ENCODE measurements around the gene TPCN1. TPM values are rescaled to one million over a fixed set of nuclear protein-coding genes. Genes with fewer than 3 reads are reported as not detected.

TPCN1 gene
- total and polyA plus RNA-seq, 2 experiments from 2014 or later = 14.4 to 16.2 TPM

DNA sequence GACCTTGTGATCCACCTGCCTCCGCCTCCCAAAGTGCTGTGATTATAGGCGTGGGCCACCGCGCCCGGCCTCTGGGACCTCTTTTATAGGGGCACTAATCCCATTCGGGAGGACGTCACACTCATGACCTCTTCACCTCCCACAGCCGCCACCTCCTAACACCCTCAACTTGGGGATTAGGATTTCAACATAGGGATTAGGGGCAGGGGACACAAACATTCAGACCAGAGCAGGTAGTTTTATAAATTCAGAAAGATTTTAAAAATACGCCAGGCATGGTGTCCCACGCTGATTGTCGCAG, 49.4 kb downstream of the TPCN1 start:
- H3K36me3 Mint-ChIP-seq (ENCODE audit: low read depth) = peaks cover 14% of the 10 kb centered on the region
- H3K4me3 Mint-ChIP-seq = no peak overlapping the region
- Histone ChIP-seq H3K27ac (ENCODE audit: low read depth) (no peak overlapping the region), H3K36me3 (ENCODE audit: insufficient read depth) (no peaks in the 10 kb centered on the region), H3K4me2 (no peak overlapping the region), H2AFZ (no peak overlapping the region), H3K9me2 (ENCODE audit: insufficient read depth) (no peaks in the 10 kb centered on the region), H3K27me3 (ENCODE audit: insufficient read depth) (no peaks in the 10 kb centered on the region), H3K4me3 (no peak overlapping the region), H4K20me1 (replicated peaks; ENCODE audit: insufficient read depth) (no peaks in the 10 kb centered on the region), H3K4me1 (ENCODE audit: insufficient read depth) (no peaks in the 10 kb centered on the region), H3F3A (replicated peaks; ENCODE audit: low read depth) (no peaks in the 10 kb centered on the region), H3K79me2 (replicated peaks; ENCODE audit: insufficient read depth) (no peaks in the 10 kb centered on the region)
- DNase-seq (ENCODE audit: low spot score) (no peak), ATAC-seq (no peak)
- H3K27ac Mint-ChIP-seq = no peak overlapping the region
- peaks cover 9% of the 10 kb centered on the region for H3K4me1 Mint-ChIP-seq
- TF ChIP-seq JUNB (IDR thresholded peaks at IDR 0.05; ENCODE audit: unreplicated experiment) = no peak
- TF ChIP-seq, protein P1, sequence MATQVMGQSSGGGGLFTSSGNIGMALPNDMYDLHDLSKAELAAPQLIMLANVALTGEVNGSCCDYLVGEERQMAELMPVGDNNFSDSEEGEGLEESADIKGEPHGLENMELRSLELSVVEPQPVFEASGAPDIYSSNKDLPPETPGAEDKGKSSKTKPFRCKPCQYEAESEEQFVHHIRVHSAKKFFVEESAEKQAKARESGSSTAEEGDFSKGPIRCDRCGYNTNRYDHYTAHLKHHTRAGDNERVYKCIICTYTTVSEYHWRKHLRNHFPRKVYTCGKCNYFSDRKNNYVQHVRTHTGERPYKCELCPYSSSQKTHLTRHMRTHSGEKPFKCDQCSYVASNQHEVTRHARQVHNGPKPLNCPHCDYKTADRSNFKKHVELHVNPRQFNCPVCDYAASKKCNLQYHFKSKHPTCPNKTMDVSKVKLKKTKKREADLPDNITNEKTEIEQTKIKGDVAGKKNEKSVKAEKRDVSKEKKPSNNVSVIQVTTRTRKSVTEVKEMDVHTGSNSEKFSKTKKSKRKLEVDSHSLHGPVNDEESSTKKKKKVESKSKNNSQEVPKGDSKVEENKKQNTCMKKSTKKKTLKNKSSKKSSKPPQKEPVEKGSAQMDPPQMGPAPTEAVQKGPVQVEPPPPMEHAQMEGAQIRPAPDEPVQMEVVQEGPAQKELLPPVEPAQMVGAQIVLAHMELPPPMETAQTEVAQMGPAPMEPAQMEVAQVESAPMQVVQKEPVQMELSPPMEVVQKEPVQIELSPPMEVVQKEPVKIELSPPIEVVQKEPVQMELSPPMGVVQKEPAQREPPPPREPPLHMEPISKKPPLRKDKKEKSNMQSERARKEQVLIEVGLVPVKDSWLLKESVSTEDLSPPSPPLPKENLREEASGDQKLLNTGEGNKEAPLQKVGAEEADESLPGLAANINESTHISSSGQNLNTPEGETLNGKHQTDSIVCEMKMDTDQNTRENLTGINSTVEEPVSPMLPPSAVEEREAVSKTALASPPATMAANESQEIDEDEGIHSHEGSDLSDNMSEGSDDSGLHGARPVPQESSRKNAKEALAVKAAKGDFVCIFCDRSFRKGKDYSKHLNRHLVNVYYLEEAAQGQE (IDR thresholded peaks at IDR 0.05; ENCODE audit: unreplicated experiment) = no peak
- no peak for TF ChIP-seq NANOG (IDR thresholded peaks at IDR 0.05; ENCODE audit: borderline replicate concordance)
- peaks cover 10% of the 10 kb centered on the region for H3K27me3 Mint-ChIP-seq (ENCODE audit: insufficient read depth, low read depth, poor library complexity)
- no peaks in the 10 kb centered on the region for H3K9me3 Mint-ChIP-seq

DNA sequence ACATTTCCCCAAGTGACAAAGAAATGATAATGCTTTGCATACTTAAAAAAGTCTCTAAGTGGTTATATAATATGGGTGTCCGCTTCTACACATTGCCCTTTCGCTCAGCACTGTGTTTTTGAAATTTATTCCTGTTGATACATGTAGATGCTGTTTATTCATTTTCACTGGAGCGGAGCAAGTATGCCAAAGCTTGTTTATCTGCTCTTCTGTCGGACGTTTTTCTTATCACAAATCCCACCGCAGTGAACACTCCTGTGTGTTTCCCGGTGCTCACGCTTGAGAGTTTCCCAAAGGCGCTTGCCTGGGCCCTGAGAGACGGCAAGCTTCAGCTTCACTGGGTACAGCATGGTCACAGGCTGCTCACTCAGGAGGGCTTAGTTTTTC, 50.2 kb downstream of the TPCN1 start:
- Histone ChIP-seq H3F3A (replicated peaks; ENCODE audit: low read depth) (no peaks in the 10 kb centered on the region), H3K4me2 (no peak overlapping the region), H3K79me2 (replicated peaks; ENCODE audit: insufficient read depth) (no peaks in the 10 kb centered on the region), H3K4me1 (ENCODE audit: insufficient read depth) (no peaks in the 10 kb centered on the region), H3K9me2 (ENCODE audit: insufficient read depth) (no peaks in the 10 kb centered on the region), H2AFZ (no peak overlapping the region), H3K4me3 (no peak overlapping the region), H3K27ac (ENCODE audit: low read depth) (no peak overlapping the region), H3K36me3 (ENCODE audit: insufficient read depth) (no peaks in the 10 kb centered on the region), H4K20me1 (replicated peaks; ENCODE audit: insufficient read depth) (no peaks in the 10 kb centered on the region), H3K27me3 (ENCODE audit: insufficient read depth) (no peaks in the 10 kb centered on the region)
- Mint-ChIP-seq H3K36me3 (ENCODE audit: low read depth) (peaks cover 14% of the 10 kb centered on the region), H3K4me1 (peaks cover 9% of the 10 kb centered on the region), H3K27me3 (ENCODE audit: insufficient read depth, low read depth, poor library complexity) (peaks cover 10% of the 10 kb centered on the region), H3K27ac (no peak overlapping the region), H3K9me3 (no peaks in the 10 kb centered on the region), H3K4me3 (no peak overlapping the region)
- TF ChIP-seq, protein P2, sequence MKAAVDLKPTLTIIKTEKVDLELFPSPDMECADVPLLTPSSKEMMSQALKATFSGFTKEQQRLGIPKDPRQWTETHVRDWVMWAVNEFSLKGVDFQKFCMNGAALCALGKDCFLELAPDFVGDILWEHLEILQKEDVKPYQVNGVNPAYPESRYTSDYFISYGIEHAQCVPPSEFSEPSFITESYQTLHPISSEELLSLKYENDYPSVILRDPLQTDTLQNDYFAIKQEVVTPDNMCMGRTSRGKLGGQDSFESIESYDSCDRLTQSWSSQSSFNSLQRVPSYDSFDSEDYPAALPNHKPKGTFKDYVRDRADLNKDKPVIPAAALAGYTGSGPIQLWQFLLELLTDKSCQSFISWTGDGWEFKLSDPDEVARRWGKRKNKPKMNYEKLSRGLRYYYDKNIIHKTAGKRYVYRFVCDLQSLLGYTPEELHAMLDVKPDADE (IDR thresholded peaks at IDR 0.05) = no peak
- TF ChIP-seq EZH2 (IDR thresholded peaks at IDR 0.05; ENCODE audit: low read depth, unreplicated experiment) (no peak), NANOG (IDR thresholded peaks at IDR 0.05; ENCODE audit: borderline replicate concordance) (no peak), CREB1 (CRISPR knock-in tag; IDR thresholded peaks at IDR 0.05; ENCODE audit: low read depth) (no peak), POLR2AphosphoS5 (IDR thresholded peaks at IDR 0.05; ENCODE audit: low read depth) (no peak), ZNF114 (CRISPR knock-in tag; IDR thresholded peaks at IDR 0.05) (no peak), ZNF331 (CRISPR knock-in tag; IDR thresholded peaks at IDR 0.05; ENCODE audit: low read depth) (no peak), EZH2phosphoT487 (IDR thresholded peaks at IDR 0.05; ENCODE audit: unreplicated experiment) (no peak)
- TF ChIP-seq, protein P3, sequence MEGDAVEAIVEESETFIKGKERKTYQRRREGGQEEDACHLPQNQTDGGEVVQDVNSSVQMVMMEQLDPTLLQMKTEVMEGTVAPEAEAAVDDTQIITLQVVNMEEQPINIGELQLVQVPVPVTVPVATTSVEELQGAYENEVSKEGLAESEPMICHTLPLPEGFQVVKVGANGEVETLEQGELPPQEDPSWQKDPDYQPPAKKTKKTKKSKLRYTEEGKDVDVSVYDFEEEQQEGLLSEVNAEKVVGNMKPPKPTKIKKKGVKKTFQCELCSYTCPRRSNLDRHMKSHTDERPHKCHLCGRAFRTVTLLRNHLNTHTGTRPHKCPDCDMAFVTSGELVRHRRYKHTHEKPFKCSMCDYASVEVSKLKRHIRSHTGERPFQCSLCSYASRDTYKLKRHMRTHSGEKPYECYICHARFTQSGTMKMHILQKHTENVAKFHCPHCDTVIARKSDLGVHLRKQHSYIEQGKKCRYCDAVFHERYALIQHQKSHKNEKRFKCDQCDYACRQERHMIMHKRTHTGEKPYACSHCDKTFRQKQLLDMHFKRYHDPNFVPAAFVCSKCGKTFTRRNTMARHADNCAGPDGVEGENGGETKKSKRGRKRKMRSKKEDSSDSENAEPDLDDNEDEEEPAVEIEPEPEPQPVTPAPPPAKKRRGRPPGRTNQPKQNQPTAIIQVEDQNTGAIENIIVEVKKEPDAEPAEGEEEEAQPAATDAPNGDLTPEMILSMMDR (conservative IDR thresholded peaks at IDR 0.05; ENCODE audit: low read depth in 2 of 2) = no peak
- DNase-seq (ENCODE audit: low spot score) (no peak), ATAC-seq (no peak)
